Left kidney (tissue), 2 donors: ENCODE results near the gene OSTF1. TPM values are rescaled to one million over a fixed set of nuclear protein-coding genes. Genes with fewer than 3 reads are reported as not detected.

Source experiments
- DNase-seq: peaks from one replicate; pipeline ENCODE4 v3.0.0-alpha.2; 2013
- polyA plus RNA-seq: library from polyadenylated mRNA; unstranded; fragments of 120-200 nt; gene quantifications from one replicate; pipeline ENCODE4 v1.2.1, GENCODE V29; 2013; ENCODE audit not compliant: insufficient read length

The OSTF1 gene
- polyA plus RNA-seq, 1 donor: 23.4 TPM

DNA sequence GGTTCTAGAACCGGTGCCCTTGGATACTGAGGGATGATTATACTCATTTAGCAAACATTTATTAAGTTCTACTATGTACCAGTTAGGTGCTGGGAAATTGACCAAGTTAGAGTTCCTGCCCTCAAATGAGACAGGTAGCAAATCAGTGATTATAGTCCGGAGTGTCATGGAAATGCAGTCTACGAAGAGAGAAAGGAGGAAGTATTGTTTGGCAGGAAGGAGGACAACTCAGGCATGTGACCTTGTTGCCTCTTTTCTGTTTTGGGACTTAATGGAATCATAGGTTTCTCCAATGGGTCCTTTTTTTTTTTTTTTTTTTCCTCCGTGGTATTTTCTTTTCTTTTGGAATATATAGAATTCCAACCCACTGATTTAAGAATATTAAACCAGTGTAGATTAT, 28.0 kb downstream of the OSTF1 start:
- DNase-seq: no peak

DNA sequence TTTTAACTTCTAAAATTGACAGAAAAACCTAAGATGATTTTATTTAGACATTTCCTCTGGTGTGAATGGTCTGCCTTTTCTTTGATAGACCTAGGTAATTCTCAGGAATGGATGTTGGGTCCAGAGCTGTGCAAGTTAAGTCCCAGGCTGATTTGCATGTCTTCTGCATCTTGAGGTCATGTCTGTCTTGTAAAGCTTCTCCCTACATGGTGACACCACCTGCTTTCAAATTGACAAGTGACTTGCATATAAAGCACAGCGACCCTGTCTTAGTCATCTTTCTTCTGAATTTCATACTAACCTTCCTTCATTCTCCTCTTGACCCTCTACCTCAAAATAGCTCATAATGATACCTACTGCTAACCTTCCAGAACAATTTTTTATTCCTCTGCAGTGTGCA, 29.2 kb downstream of the OSTF1 start:
- DNase-seq: no peak

DNA sequence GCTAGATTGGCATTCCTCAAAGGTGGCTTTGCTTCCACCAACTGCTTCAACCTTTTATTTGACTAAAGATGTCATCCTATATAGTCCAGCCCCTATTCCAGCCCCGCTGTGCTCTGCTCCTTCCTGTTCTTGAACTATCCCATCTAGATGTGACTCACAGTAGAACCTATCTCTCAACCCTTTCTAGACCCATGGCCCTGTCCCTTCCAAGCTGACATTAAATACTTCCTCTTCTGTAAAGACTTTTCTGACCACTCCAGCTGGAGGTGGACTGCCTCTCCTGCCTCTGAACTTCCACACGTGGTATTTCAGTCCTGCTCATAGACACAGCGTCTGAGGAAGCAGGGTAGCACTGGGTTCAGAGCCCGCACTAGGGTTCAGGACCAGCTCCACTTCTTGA, 32.4 kb downstream of the OSTF1 start:
- no peak for DNase-seq

GRCh38 chr9:75121914-75122558, 33.7 kb downstream of the OSTF1 start:
- no peak for DNase-seq

GRCh38 chr9:75123696-75124095, 35.4 kb downstream of the OSTF1 start:
- DNase-seq: no peak

DNA sequence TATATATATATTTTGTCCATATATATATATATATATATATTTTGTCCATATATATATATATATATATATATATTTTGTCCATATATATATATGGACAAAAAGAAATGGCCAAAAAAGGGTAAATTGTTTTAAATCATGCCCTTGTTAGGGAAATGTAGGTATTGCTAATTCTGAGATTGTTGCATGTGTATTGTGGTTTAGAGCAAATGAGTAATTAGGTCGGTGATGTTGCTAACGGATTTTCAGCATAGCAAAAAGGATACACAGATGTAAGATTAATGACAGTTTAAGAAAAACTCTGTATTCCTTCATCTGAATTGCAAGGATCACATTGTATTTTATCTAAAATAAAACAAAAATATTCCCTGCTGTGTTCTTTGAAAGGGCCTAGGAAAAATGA, 40.2 kb downstream of the OSTF1 start:
- no peak for DNase-seq

DNA sequence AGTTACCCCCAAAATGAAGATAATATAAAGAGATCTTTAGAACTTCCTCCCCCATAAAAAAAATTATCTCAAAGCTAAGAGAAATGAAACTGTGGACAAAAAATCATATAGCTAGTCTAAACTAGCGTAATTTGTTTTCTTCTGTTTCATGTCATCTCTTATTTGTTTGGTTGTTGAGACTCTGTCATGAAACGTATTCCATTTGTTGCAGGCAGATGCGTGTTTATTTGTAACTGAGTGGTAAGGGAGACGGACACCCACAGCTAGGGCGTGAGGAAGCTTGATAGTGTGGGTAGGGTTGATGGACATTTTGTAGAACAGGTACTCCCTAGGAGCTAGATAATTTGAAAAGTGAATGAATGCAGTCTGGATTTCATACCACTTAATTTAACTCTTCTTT, 41.9 kb downstream of the OSTF1 start:
- no peak for DNase-seq

GRCh38 chr9:75130621-75131230, 42.4 kb downstream of the OSTF1 start:
- DNase-seq: no peak

GRCh38 chr9:75131700-75132099, 43.4 kb downstream of the OSTF1 start:
- DNase-seq: no peak

- DNase-seq: no peak
Observed at GRCh38 chr9:75132244-75132643, 43.9 kb downstream of the OSTF1 start.

GRCh38 chr9:75133396-75133795, 45.1 kb downstream of the OSTF1 start:
- DNase-seq: no peak

- DNase-seq: no peak
Observed at GRCh38 chr9:75134495-75134894, 46.2 kb downstream of the OSTF1 start.

DNA sequence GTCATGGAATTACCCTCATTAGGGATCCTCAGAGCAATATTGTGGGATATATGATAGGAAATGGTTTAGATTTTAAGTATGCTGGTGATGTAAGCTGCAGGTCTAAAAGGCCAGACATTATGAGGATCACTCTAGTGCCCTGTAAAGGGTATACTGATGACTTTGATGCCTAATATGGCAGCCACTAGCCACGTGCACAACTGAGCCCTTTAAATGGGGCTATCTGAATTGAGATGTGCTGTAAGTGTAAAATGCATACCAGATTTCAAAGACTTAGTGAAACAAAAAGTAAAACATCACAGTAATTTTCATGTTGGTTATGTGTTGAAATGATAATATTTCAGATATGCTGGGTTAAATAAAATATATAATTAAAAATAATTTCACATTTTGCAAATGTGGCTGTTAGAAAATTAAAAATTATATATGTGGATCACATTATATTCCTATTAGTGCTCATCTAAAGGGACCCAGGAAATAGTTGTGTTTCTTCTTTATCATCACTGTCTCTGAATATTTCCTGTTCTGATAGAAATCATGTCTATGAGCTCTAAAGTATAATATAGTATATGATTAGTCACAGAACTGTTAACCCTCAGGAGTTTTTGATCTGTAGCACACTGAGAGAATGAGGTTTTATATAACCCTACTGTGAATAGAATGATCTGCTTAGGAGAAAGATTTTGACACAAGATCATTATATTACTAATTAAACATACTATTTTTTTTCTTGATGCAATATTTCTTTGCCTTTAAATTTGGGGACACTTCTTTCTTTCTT, 50.1 kb downstream of the OSTF1 start:
- DNase-seq: no peak

DNA sequence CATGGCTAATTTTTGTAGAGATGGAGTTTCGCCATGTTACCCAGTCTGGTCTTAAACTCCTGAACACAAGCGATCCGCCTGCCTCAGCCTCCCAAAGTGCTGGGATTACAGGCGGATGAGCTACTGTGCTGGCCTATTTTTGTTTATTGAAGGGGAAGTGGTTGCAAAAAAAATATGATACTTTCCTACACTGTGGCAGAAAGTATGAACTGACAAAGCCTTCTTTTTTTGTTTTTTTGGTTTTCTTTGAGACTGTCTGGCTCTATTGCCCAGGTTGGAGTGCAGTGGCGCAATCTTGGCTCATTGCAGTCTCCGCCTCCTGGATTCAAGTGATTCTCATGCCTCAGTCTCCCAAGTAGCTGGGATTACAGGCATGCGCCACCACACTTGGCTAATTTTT, 50.9 kb downstream of the OSTF1 start:
- no peak for DNase-seq

DNA sequence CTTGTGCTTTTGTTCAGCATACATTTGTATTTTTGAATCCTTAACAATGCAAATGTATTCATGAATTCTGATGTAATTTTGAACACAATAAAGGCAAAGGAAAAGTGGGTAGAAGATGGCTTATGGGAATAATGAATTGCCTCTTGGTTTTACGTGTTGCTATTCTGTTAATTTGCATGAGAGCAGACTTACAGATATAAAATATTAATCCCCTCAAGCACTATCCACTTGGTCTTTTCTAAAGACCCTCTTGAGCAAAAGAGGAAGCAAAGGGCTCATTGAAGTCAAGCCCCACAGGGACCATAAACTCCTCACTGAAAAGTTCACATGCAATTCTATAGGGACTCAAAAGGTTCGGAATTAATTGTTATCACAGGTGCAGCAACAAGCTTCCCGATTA, 51.9 kb downstream of the OSTF1 start:
- DNase-seq: no peak

- no peak for DNase-seq
Observed at GRCh38 chr9:75142202-75142601, 53.9 kb downstream of the OSTF1 start.

GRCh38 chr9:75146229-75146628, 57.9 kb downstream of the OSTF1 start:
- no peak for DNase-seq

- no peak for DNase-seq
Observed at GRCh38 chr9:75147638-75148037, 59.3 kb downstream of the OSTF1 start.

- peak; percentile 15 for DNase-seq
Observed at GRCh38 chr9:75148561-75148960, 60.2 kb downstream of the OSTF1 start.

GRCh38 chr9:75149841-75150241, 61.5 kb downstream of the OSTF1 start:
- no peak for DNase-seq

- no peak for DNase-seq
Observed at GRCh38 chr9:75150512-75150911, 62.2 kb downstream of the OSTF1 start.

- DNase-seq: no peak
Observed at GRCh38 chr9:75152416-75152815, 64.1 kb downstream of the OSTF1 start.

- no peak for DNase-seq
Observed at GRCh38 chr9:75156858-75157257, 68.5 kb downstream of the OSTF1 start.
